Panc1 (cell line): ENCODE measurements around the gene ZMYND10. TPM values are rescaled to one million over a fixed set of nuclear protein-coding genes. Genes with fewer than 3 reads are reported as not detected.
A peak's percentile ranks its signal among the peaks of the same experiment; 100 is the strongest.

Experiments
- ATAC-seq: fragments of 200-7000 bp; cut with Tn5 transposase; 2 replicates; pipeline ENCODE4 v1.9.1; 2020; ENCODE audit warnings: mild to moderate bottlenecking, moderate library complexity
- BruUV-seq: library from RNA; stranded (reverse); fragments of 400-500 nt; replicated peaks from 2 replicates; lab custom pipeline; 2021; lab: Mats Ljungman, UMichigan
- CTCF ChIA-PET: fragments of 300-600 bp; sonication (Branson Sonifier 250); formaldehyde crosslinking; loops from one replicate; lab custom pipeline; 2022; ENCODE audit warnings: antibody characterized with exemption; lab: Charles Lee
- POLR2A ChIA-PET: fragments of 300-600 bp; sonication (Branson Sonifier 250); formaldehyde crosslinking; loops from one replicate; lab custom pipeline; 2022; ENCODE audit warnings: antibody characterized with exemption; lab: Charles Lee
- DNase-seq: peaks from one replicate; pipeline ENCODE4 v3.0.0-alpha.2; 2010; ENCODE audit warnings: low read depth, low spot score
- H3K27ac ChIP-seq: 2 replicates; pipeline ENCODE4 v1.5.1; 2011; ENCODE audit warnings: mild to moderate bottlenecking, low read length, inconsistent platforms
- H3K27me3 ChIP-seq: fragments of 200-500 bp; sonication (Bioruptor generic); 2 replicates; pipeline ENCODE4 v1.6.0; 2014; ENCODE audit warnings: low read length, inconsistent platforms; ENCODE audit not compliant: control insufficient read depth, insufficient read depth
- H3K36me3 ChIP-seq: fragments of 200-500 bp; sonication (Bioruptor generic); 2 replicates; pipeline ENCODE4 v1.5.1; 2014; ENCODE audit warnings: inconsistent platforms, mild to moderate bottlenecking, low read length, moderate library complexity; ENCODE audit not compliant: control insufficient read depth, insufficient read depth
- H3K4me1 ChIP-seq: 2 replicates; pipeline ENCODE4 v1.5.1; 2011; ENCODE audit warnings: inconsistent platforms, mild to moderate bottlenecking, low read length, moderate library complexity; ENCODE audit not compliant: control insufficient read depth, insufficient read depth
- H3K4me3 ChIP-seq, 2 experiments: 2 replicates each; pipeline ENCODE4 v1.5.1; 2011 to 2012; ENCODE audit warnings: low read depth in 2 of 2, low read length in 2 of 2, mild to moderate bottlenecking in 2 of 2, inconsistent platforms in 1 of 2, moderate library complexity in 1 of 2
- H3K9me3 ChIP-seq: fragments of 200-500 bp; sonication (Bioruptor generic); 2 replicates; pipeline ENCODE4 v1.5.1; 2014; ENCODE audit warnings: low read depth, mild to moderate bottlenecking, inconsistent platforms, low read length, moderate library complexity; ENCODE audit not compliant: control insufficient read depth, insufficient read depth
- POLR2AphosphoS5 ChIP-seq: IDR thresholded peaks from 2 replicates; pipeline ENCODE4 v1.6.1; 2012; ENCODE audit warnings: mild to moderate bottlenecking, low read depth, low read length, moderate library complexity
- REST ChIP-seq, 2 experiments: IDR thresholded peaks; 2 replicates each; pipeline ENCODE4 v1.6.1; 2011 to 2012; ENCODE audit warnings: low read depth in 2 of 2, control low read depth in 1 of 2, low read length in 1 of 2, mild to moderate bottlenecking in 1 of 2, moderate library complexity in 1 of 2; ENCODE audit not compliant: insufficient read depth in 1 of 2
- SIN3A ChIP-seq: IDR thresholded peaks from 2 replicates; pipeline ENCODE4 v1.6.1; 2012; ENCODE audit warnings: low read depth, mild to moderate bottlenecking, low read length, moderate library complexity, borderline replicate concordance; ENCODE audit not compliant: insufficient read depth
- TCF7L2 ChIP-seq: IDR thresholded peaks from 2 replicates; pipeline ENCODE4 v1.6.1; 2011; ENCODE audit warnings: mild to moderate bottlenecking, low read depth, low read length, inconsistent platforms
- in situ Hi-C: cut with HindIII; loops from 2 replicates; pipeline ENCODE4 v1.10.0; 2016; ENCODE audit warnings: low sequenced_read_pairs, low pct_unique_long_range_greater_than_20kb
- intact Hi-C: fragments of 100-400 bp; cut with micrococcal nuclease; formaldehyde crosslinking; loops from one replicate; pipeline ENCODE4 v1.10.0; 2022; ENCODE audit not compliant: unreplicated experiment
- total RNA-seq: library from RNA; stranded (reverse); gene quantifications from one replicate; pipeline ENCODE4 v1.2.1, GENCODE V29; 2021; ENCODE audit not compliant: unreplicated experiment
- TF ChIP-seq, protein P1 (sequence below): fragments of 450-650 bp; IDR thresholded peaks from 2 replicates; pipeline ENCODE4 v1.5.1; 2017; ENCODE audit warnings: mild to moderate bottlenecking

ZMYND10 gene
- total RNA-seq, 1 experiment from 2014 or later, result 3.6 TPM

DNA sequence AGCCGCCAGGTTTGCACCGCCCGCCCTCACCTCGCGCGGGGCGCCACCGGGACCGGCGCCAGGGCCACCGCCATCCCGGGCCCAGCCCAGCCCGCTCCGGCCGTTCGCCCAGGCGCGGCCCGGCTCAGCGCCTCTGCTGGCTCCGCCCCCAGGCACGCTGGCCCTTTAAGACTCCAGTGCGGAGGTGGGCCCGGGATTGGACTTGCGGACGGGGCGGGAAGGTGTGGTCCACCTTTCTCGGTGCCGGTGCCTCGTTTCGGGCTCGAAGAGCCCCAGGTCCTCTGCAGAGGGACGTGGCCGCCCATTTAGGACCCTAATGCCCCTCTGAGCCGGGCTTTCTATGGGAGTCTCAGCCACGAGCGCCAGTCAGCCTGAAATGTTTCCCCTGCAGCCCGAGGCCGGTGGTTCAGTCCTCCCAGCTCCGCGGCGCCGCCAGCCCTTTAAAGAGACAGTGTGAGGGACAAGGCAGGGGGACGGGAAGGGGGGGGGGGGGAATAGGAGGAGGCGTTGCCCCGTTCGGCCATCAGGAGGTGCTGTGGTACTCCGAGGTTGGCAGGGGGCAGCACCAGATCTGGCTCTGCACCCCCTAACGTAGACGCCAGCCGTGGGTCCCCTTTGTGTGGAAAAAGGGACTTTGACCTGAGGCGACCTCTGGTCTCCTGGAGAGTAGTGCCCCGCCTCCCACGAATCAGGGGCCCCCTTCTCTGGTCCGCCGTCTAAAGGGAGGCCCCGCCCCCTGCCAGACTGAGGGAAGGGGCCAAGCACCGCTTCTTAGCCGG lies 24.0 kb downstream of the ZMYND10 start:
- Histone ChIP-seq H3K4me3 (peak overlapping the region; percentile 82 to 93), H3K36me3 (no peaks in the 10 kb centered on the region; the same call in 1 of the 2 replicates), H3K4me1 (peaks cover 23% of the 10 kb centered on the region), H3K27me3 (no peaks in the 10 kb centered on the region), H3K27ac (peak overlapping the region; percentile 92), H3K9me3 (no peaks in the 10 kb centered on the region)
- ChIA-PET CTCF (interaction anchor here (0.6 kb wide), 4 partner anchors 28 to 1617 kb away, joined by 3 to 9 read pairs (median 3); no protein-coding TSS in a partner anchor), POLR2A (no interaction called here)
- DNase-seq (no peak), ATAC-seq (peak; percentile 91)
- TF ChIP-seq POLR2AphosphoS5, result peak; percentile 65; the same call in 1 of the 2 replicates
- TF ChIP-seq SIN3A, result no peak
- TF ChIP-seq, protein P1, sequence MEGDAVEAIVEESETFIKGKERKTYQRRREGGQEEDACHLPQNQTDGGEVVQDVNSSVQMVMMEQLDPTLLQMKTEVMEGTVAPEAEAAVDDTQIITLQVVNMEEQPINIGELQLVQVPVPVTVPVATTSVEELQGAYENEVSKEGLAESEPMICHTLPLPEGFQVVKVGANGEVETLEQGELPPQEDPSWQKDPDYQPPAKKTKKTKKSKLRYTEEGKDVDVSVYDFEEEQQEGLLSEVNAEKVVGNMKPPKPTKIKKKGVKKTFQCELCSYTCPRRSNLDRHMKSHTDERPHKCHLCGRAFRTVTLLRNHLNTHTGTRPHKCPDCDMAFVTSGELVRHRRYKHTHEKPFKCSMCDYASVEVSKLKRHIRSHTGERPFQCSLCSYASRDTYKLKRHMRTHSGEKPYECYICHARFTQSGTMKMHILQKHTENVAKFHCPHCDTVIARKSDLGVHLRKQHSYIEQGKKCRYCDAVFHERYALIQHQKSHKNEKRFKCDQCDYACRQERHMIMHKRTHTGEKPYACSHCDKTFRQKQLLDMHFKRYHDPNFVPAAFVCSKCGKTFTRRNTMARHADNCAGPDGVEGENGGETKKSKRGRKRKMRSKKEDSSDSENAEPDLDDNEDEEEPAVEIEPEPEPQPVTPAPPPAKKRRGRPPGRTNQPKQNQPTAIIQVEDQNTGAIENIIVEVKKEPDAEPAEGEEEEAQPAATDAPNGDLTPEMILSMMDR, result peak; percentile 78
- intact Hi-C loops (no loop called here), in situ Hi-C loops (no loop called here)
- BruUV-seq, result no TSS peak

DNA sequence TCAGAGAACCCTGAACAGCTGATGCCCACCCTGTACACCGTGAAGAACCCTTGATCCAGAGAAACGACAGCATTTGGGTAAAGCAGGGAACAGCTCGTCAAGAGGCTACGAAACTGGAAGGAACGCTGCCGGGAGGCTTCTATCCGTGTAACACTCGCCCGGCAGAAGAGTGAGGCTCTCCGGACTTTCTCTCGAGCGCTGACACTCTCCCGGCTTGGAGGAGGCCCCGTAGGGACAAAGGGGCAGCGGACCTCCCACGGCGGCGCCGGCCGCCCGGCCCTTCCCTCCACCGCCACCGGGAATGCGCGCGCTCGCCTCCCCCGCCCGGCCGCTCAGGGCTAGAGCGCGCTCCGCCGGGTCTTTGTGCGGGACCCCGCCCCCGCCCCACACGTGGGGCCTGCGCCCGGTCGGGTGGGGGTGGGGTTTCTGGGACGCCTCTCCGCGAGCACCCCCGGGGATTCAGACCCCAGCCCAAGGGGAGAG lies 24.6 kb downstream of the ZMYND10 start:
- no peaks in the 10 kb centered on the region for H3K27me3 ChIP-seq
- CTCF ChIA-PET, result interaction anchor here (0.6 kb wide), 4 partner anchors 27 to 1617 kb away, joined by 3 to 9 read pairs (median 3); no protein-coding TSS in a partner anchor
- H3K4me1 ChIP-seq, result peaks cover 23% of the 10 kb centered on the region
- H3K27ac ChIP-seq, result peak overlapping the region; percentile 92
- TF ChIP-seq POLR2AphosphoS5, result no peak
- TF ChIP-seq, protein P1, result no peak
- TF ChIP-seq TCF7L2, result no peak
- no peak for TF ChIP-seq REST (IDR thresholded peaks at IDR 0.05; ENCODE audit: insufficient read depth in 1 of 2, low read depth in 2 of 2, low read length in 1 of 2)
- peak overlapping the region; percentile 82 to 93 for H3K4me3 ChIP-seq
- H3K9me3 ChIP-seq, result no peaks in the 10 kb centered on the region
- POLR2A ChIA-PET, result no interaction called here
- in situ Hi-C loops (no loop called here), intact Hi-C loops (no loop called here)
- DNase-seq (no peak), ATAC-seq (peak; percentile 66)
- no peaks in the 10 kb centered on the region; the same call in 1 of the 2 replicates for H3K36me3 ChIP-seq
- BruUV-seq, result no TSS peak
